ENCODE measurements around the gene ASCC3. TPM values are rescaled to one million over a fixed set of nuclear protein-coding genes. Genes with fewer than 3 reads are reported as not detected.

The ASCC3 gene
- total and polyA plus RNA-seq, 2 donors (not counting 1 experiment from before 2014, with no cell fraction given) = 9.0 to 42.3 TPM

DNA sequence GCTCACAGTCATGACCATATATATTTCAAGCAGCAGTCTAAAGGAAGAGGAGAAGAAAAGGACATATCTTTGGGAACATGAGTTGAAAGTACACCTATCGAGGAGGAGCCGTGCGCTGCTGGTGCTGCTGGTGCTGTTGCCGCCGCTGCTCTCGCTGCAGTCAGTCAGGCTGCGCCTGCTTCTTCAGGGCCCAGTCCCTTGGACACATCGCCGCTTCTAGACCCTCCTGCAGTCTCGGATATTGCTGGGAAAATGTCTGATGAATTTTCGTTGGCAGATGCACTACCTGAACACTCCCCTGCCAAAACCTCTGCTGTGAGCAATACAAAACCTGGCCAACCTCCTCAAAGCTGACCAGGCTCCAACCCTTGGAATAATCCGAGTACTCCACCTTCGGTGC is 8.2 kb upstream of the ASCC3 start:
- H3K9me3 Mint-ChIP-seq (ENCODE audit: insufficient read depth) = no peaks in the 10 kb centered on the region
- H3K4me1 ChIP-seq (ENCODE audit: control insufficient read depth in 2 of 2, insufficient read depth in 2 of 2, low read length in 2 of 2) = no peaks in the 10 kb centered on the region
- H3K4me3 ChIP-seq (ENCODE audit: control extremely low read depth in 1 of 5, extremely low read depth in 1 of 5, insufficient read depth in 1 of 5, low read depth in 2 of 5, low read length in 4 of 5) = no peak overlapping the region
- DNase-seq (no peak), ATAC-seq (ENCODE audit: low read depth) (no peak)
- H3K27me3 Mint-ChIP-seq = peaks cover under 1% of the 10 kb centered on the region
- H4K20me1 ChIP-seq (ENCODE audit: control insufficient read depth, insufficient read depth, low read length, poor library complexity, severe bottlenecking) = no peaks in the 10 kb centered on the region
- H3K4me2 ChIP-seq (replicated peaks; ENCODE audit: low read depth, low read length, poor library complexity, severe bottlenecking) = no peak overlapping the region
- POLR2A ChIA-PET = no interaction called here
- 98% methylated on average over 13 of the region's 13 CpGs for WGBS (ENCODE audit: insufficient coverage)
- no peaks in the 10 kb centered on the region for H3K9me3 ChIP-seq (ENCODE audit: control extremely low read depth in 1 of 3, control insufficient read depth in 2 of 3, insufficient read depth in 1 of 3, low read length in 2 of 3)
- H3K79me2 ChIP-seq (ENCODE audit: control insufficient read depth, insufficient read depth, low read length) = no peaks in the 10 kb centered on the region
- TF ChIP-seq EZH2 (IDR thresholded peaks at IDR 0.05; ENCODE audit: borderline replicate concordance, insufficient read depth, low read depth, low read length, poor library complexity, severe bottlenecking) = no peak
- TF ChIP-seq, protein P1, sequence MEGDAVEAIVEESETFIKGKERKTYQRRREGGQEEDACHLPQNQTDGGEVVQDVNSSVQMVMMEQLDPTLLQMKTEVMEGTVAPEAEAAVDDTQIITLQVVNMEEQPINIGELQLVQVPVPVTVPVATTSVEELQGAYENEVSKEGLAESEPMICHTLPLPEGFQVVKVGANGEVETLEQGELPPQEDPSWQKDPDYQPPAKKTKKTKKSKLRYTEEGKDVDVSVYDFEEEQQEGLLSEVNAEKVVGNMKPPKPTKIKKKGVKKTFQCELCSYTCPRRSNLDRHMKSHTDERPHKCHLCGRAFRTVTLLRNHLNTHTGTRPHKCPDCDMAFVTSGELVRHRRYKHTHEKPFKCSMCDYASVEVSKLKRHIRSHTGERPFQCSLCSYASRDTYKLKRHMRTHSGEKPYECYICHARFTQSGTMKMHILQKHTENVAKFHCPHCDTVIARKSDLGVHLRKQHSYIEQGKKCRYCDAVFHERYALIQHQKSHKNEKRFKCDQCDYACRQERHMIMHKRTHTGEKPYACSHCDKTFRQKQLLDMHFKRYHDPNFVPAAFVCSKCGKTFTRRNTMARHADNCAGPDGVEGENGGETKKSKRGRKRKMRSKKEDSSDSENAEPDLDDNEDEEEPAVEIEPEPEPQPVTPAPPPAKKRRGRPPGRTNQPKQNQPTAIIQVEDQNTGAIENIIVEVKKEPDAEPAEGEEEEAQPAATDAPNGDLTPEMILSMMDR (IDR thresholded peaks at IDR 0.05) = no peak
- no peaks in the 10 kb centered on the region for H3K36me3 ChIP-seq (replicated peaks in 1 of 2; ENCODE audit: control extremely low read depth in 1 of 2, control insufficient read depth in 1 of 2, extremely low read depth in 1 of 2, insufficient read depth in 2 of 2, low read length in 1 of 2)
- no peak overlapping the region for H2AFZ ChIP-seq (ENCODE audit: insufficient read depth, low read depth, low read length, poor library complexity, severe bottlenecking)
- no peaks in the 10 kb centered on the region for H3K4me1 Mint-ChIP-seq
- H3K4me3 Mint-ChIP-seq = no peak overlapping the region
- no peak overlapping the region for H3K27ac ChIP-seq (ENCODE audit: low read length in 2 of 2)
- no peak overlapping the region for H3K27ac Mint-ChIP-seq
- H3K9ac ChIP-seq (ENCODE audit: low read length) = no peak overlapping the region
- no peaks in the 10 kb centered on the region for H3K27me3 ChIP-seq (replicated peaks in 1 of 4; ENCODE audit: control extremely low read depth in 1 of 4, control insufficient read depth in 3 of 4, insufficient read depth in 4 of 4, low read length in 3 of 4)
- CTCF ChIA-PET = no interaction called here
- intact Hi-C loops (cut with micrococcal nuclease) = no loop called here

GRCh38 chr6:100886076-100886475 is 4.9 kb upstream of the ASCC3 start:
- no peaks in the 10 kb centered on the region for H3K27me3 Mint-ChIP-seq
- CTCF ChIA-PET = no interaction called here

More at GRCh38 chr6:100886076-100886475, 4.9 kb upstream of the ASCC3 start:
- Mint-ChIP-seq H3K4me3 (no peak overlapping the region), H3K27ac (no peak overlapping the region), H3K9me3 (ENCODE audit: insufficient read depth) (no peaks in the 10 kb centered on the region), H3K4me1 (peaks cover 12% of the 10 kb centered on the region)
- intact Hi-C loops (cut with micrococcal nuclease) = no loop called here
- ATAC-seq (ENCODE audit: low read depth) (no peak), DNase-seq (no peak)
- Histone ChIP-seq H3K27ac (ENCODE audit: low read length in 2 of 2) (no peak overlapping the region), H3K4me3 (ENCODE audit: control extremely low read depth in 1 of 5, extremely low read depth in 1 of 5, insufficient read depth in 1 of 5, low read depth in 2 of 5, low read length in 4 of 5) (no peak overlapping the region), H4K20me1 (ENCODE audit: control insufficient read depth, insufficient read depth, low read length, poor library complexity, severe bottlenecking) (no peaks in the 10 kb centered on the region), H3K9me3 (ENCODE audit: control extremely low read depth in 1 of 3, control insufficient read depth in 2 of 3, insufficient read depth in 1 of 3, low read length in 2 of 3) (no peaks in the 10 kb centered on the region), H3K9ac (ENCODE audit: low read length) (no peak overlapping the region), H3K4me1 (ENCODE audit: control insufficient read depth in 2 of 2, insufficient read depth in 2 of 2, low read length in 2 of 2) (peaks cover 8% of the 10 kb centered on the region in 2 donors), H2AFZ (ENCODE audit: insufficient read depth, low read depth, low read length, poor library complexity, severe bottlenecking) (no peak overlapping the region), H3K36me3 (replicated peaks in 1 of 2; ENCODE audit: control extremely low read depth in 1 of 2, control insufficient read depth in 1 of 2, extremely low read depth in 1 of 2, insufficient read depth in 2 of 2, low read length in 1 of 2) (no peaks in the 10 kb centered on the region), H3K27me3 (replicated peaks in 1 of 4; ENCODE audit: control extremely low read depth in 1 of 4, control insufficient read depth in 3 of 4, insufficient read depth in 4 of 4, low read length in 3 of 4) (no peaks in the 10 kb centered on the region), H3K4me2 (replicated peaks; ENCODE audit: low read depth, low read length, poor library complexity, severe bottlenecking) (no peak overlapping the region), H3K79me2 (ENCODE audit: control insufficient read depth, insufficient read depth, low read length) (peaks cover 10% of the 10 kb centered on the region)
- POLR2A ChIA-PET = no interaction called here
- TF ChIP-seq, protein P1 (IDR thresholded peaks at IDR 0.05) = no peak
- TF ChIP-seq EZH2 (IDR thresholded peaks at IDR 0.05; ENCODE audit: borderline replicate concordance, insufficient read depth, low read depth, low read length, poor library complexity, severe bottlenecking) = no peak
- no CpG with 5 or more reads among the region's 1 CpG for WGBS (ENCODE audit: insufficient coverage)
